MM.1S (cell line): ENCODE measurements around the gene MSGN1.

ENCODE experiments used
- DNase-seq: peaks from one replicate; pipeline ENCODE4 v3.0.0-alpha.2; 2015
- H2AFZ ChIP-seq: fragments of 300-600 bp; sonication (generic); 2 replicates; pipeline ENCODE4 v1.6.0; 2016; ENCODE audit warnings: antibody characterized with exemption, low read length
- H3F3A ChIP-seq: fragments of 300-600 bp; sonication (generic); 2 replicates; pipeline ENCODE4 v1.6.1; 2016; ENCODE audit warnings: mild to moderate bottlenecking, antibody characterized with exemption, low read length, moderate library complexity, mixed read lengths; ENCODE audit not compliant: insufficient read depth
- H3K27ac ChIP-seq: fragments of 300-600 bp; sonication (generic); 2 replicates; pipeline ENCODE4 v1.5.1; 2016; ENCODE audit warnings: mild to moderate bottlenecking, low read length
- H3K27me3 ChIP-seq: fragments of 300-600 bp; sonication (generic); replicated peaks from 2 replicates; pipeline ENCODE4 v1.6.0; 2016; ENCODE audit warnings: low read length; ENCODE audit not compliant: insufficient read depth
- H3K36me3 ChIP-seq: fragments of 300-600 bp; sonication (generic); replicated peaks from 2 replicates; pipeline ENCODE4 v1.6.1; 2016; ENCODE audit warnings: mild to moderate bottlenecking, low read length, mixed read lengths; ENCODE audit not compliant: insufficient read depth
- H3K4me1 ChIP-seq: fragments of 300-600 bp; sonication (generic); 2 replicates; pipeline ENCODE4 v1.6.1; 2016; ENCODE audit warnings: low read length, mixed read lengths
- H3K4me2 ChIP-seq: fragments of 300-600 bp; sonication (generic); 2 replicates; pipeline ENCODE4 v1.6.0; 2016; ENCODE audit warnings: low read depth, low read length
- H3K4me3 ChIP-seq: fragments of 300-600 bp; sonication (generic); 2 replicates; pipeline ENCODE4 v1.5.1; 2016; ENCODE audit warnings: low read length, mixed read lengths
- H3K79me2 ChIP-seq: fragments of 300-600 bp; sonication (generic); 2 replicates; pipeline ENCODE4 v1.6.1; 2016; ENCODE audit warnings: mixed run types, low read length, mixed read lengths
- H3K9ac ChIP-seq: fragments of 300-600 bp; sonication (generic); 2 replicates; pipeline ENCODE4 v1.6.1; 2016; ENCODE audit warnings: low read length, mixed read lengths
- H3K9me2 ChIP-seq: fragments of 300-600 bp; sonication (generic); replicated peaks from 2 replicates; pipeline ENCODE4 v1.6.1; 2016; ENCODE audit warnings: mild to moderate bottlenecking, low read length, mixed read lengths; ENCODE audit not compliant: insufficient read depth
- H3K9me3 ChIP-seq: fragments of 300-600 bp; sonication (generic); replicated peaks from 2 replicates; pipeline ENCODE4 v1.6.1; 2016; ENCODE audit warnings: mild to moderate bottlenecking, low read length, mixed read lengths; ENCODE audit not compliant: insufficient read depth
- H4K20me1 ChIP-seq: fragments of 300-600 bp; sonication (generic); 2 replicates; pipeline ENCODE4 v1.6.1; 2016; ENCODE audit warnings: mild to moderate bottlenecking, low read length, moderate library complexity, mixed read lengths; ENCODE audit not compliant: insufficient read depth
- CTCF ChIP-seq: fragments of 300-600 bp; sonication (generic); IDR thresholded peaks from 2 replicates; pipeline ENCODE4 v1.5.1; 2016; ENCODE audit warnings: antibody characterized with exemption, low read length, mixed read lengths
- EZH2 ChIP-seq: fragments of 300-600 bp; sonication (generic); optimal IDR thresholded peaks from 2 replicates; pipeline ENCODE3; 2017; ENCODE audit warnings: low read depth, mild to moderate bottlenecking, antibody characterized with exemption, low read length, mixed read lengths
- EZH2phosphoT487 ChIP-seq: fragments of 300-600 bp; sonication (generic); IDR thresholded peaks from 2 replicates; pipeline ENCODE4 v1.6.1; 2018; ENCODE audit warnings: antibody characterized with exemption, low read length

MSGN1 gene

DNA sequence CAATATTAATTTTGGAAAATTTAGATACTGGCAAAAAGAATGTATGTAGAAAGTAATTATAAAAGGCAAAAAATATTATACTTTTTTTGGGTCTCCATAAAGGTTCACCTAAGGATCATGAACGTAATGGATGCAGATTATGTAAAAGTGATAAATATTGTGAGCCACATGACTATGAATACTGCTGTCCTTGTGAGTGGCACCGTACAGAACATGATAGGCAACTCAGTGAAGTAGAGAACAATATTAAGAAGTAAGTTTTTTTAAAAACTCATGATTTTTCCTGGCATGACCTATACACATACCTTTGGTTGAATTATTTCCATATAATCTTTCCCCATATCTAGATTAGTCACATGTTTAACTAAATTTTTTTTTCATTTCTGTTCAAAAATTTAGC lies 43.7 kb upstream of the MSGN1 start:
- no peaks in the 10 kb centered on the region for H3K4me1 ChIP-seq
- no peaks in the 10 kb centered on the region for H3F3A ChIP-seq
- H4K20me1 ChIP-seq, result no peaks in the 10 kb centered on the region
- no peaks in the 10 kb centered on the region for H3K27me3 ChIP-seq
- TF ChIP-seq EZH2, result no peak
- no peak for TF ChIP-seq CTCF
- no peak for TF ChIP-seq EZH2phosphoT487
- no peak overlapping the region for H3K4me2 ChIP-seq
- H3K4me3 ChIP-seq, result no peak overlapping the region
- H3K9me2 ChIP-seq, result no peaks in the 10 kb centered on the region
- no peaks in the 10 kb centered on the region for H3K9me3 ChIP-seq
- no peak overlapping the region for H3K27ac ChIP-seq
- no peak overlapping the region for H3K9ac ChIP-seq
- no peak for DNase-seq
- H3K36me3 ChIP-seq, result peaks cover 3% of the 10 kb centered on the region; the same call in 1 of the 2 replicates
- H2AFZ ChIP-seq, result no peak overlapping the region
- H3K79me2 ChIP-seq, result no peaks in the 10 kb centered on the region

- no peak overlapping the region for H3K4me2 ChIP-seq
Measured at GRCh38 chr2:17780546-17780945, 35.7 kb upstream of the MSGN1 start.

GRCh38 chr2:17781482-17781881 lies 34.8 kb upstream of the MSGN1 start:
- H3K27me3 ChIP-seq, result no peaks in the 10 kb centered on the region
- no peaks in the 10 kb centered on the region for H3K4me1 ChIP-seq
- no peak for TF ChIP-seq EZH2
- no peak for TF ChIP-seq CTCF
- no peak for TF ChIP-seq EZH2phosphoT487
- no peaks in the 10 kb centered on the region; the same call in 1 of the 2 replicates for H3K36me3 ChIP-seq
- no peak overlapping the region for H2AFZ ChIP-seq
- no peaks in the 10 kb centered on the region for H3K9me3 ChIP-seq
- H3K79me2 ChIP-seq, result no peaks in the 10 kb centered on the region
- H4K20me1 ChIP-seq, result no peaks in the 10 kb centered on the region
- H3F3A ChIP-seq, result no peaks in the 10 kb centered on the region
- H3K4me3 ChIP-seq, result no peak overlapping the region
- H3K27ac ChIP-seq, result no peak overlapping the region
- no peak overlapping the region for H3K4me2 ChIP-seq
- H3K9me2 ChIP-seq, result no peaks in the 10 kb centered on the region
- no peak for DNase-seq
- H3K9ac ChIP-seq, result no peak overlapping the region

More at GRCh38 chr2:17780546-17780945, 35.7 kb upstream of the MSGN1 start:
- H3K36me3 ChIP-seq, result no peaks in the 10 kb centered on the region; the same call in 1 of the 2 replicates
- H3K9ac ChIP-seq, result no peak overlapping the region
- H4K20me1 ChIP-seq, result no peaks in the 10 kb centered on the region
- H3K4me3 ChIP-seq, result no peak overlapping the region
- no peaks in the 10 kb centered on the region for H3K4me1 ChIP-seq
- TF ChIP-seq CTCF, result no peak
- no peak for TF ChIP-seq EZH2
- no peak for TF ChIP-seq EZH2phosphoT487
- H3F3A ChIP-seq, result no peaks in the 10 kb centered on the region
- DNase-seq, result no peak
- H3K9me2 ChIP-seq, result no peaks in the 10 kb centered on the region
- no peaks in the 10 kb centered on the region for H3K79me2 ChIP-seq
- H3K9me3 ChIP-seq, result no peaks in the 10 kb centered on the region
- no peak overlapping the region for H2AFZ ChIP-seq
- H3K27me3 ChIP-seq, result no peaks in the 10 kb centered on the region
- no peak overlapping the region for H3K27ac ChIP-seq
